RWPE2 (cell line): ENCODE data around the gene NRSN2.

Source experiments
- ATAC-seq: fragments of 200-7000 bp; cut with Tn5 transposase; 3 replicates; pipeline ENCODE4 v1.9.1; 2021; ENCODE audit warnings: low read depth
- DNase-seq: peaks from one replicate; pipeline ENCODE4 v3.0.0-alpha.2; 2020; ENCODE audit warnings: low spot score
- H3K27ac ChIP-seq: fragments of 450-650 bp; 2 replicates; pipeline ENCODE4 v1.5.1; 2017; ENCODE audit warnings: mild to moderate bottlenecking; ENCODE audit not compliant: poor library complexity, severe bottlenecking
- H3K27me3 ChIP-seq: fragments of 250-450 bp; sonication (Bioruptor Pico); 2 replicates; pipeline ENCODE4 v1.5.1; 2021; ENCODE audit warnings: mild to moderate bottlenecking, moderate library complexity; ENCODE audit not compliant: insufficient read depth, poor library complexity, severe bottlenecking
- H3K36me3 ChIP-seq: fragments of 250-450 bp; sonication (Bioruptor Pico); 2 replicates; pipeline ENCODE4 v1.5.1; 2020; ENCODE audit warnings: low read depth, mild to moderate bottlenecking, moderate library complexity
- H3K4me1 ChIP-seq: fragments of 250-450 bp; sonication (Bioruptor Pico); 2 replicates; pipeline ENCODE4 v1.5.1; 2021; ENCODE audit warnings: mild to moderate bottlenecking, moderate library complexity; ENCODE audit not compliant: insufficient read depth, poor library complexity, severe bottlenecking
- H3K4me3 ChIP-seq: fragments of 250-450 bp; sonication (Bioruptor Pico); 2 replicates; pipeline ENCODE4 v1.5.1; 2021; ENCODE audit warnings: mild to moderate bottlenecking, moderate library complexity; ENCODE audit not compliant: severe bottlenecking
- H3K9me3 ChIP-seq: fragments of 250-450 bp; sonication (Bioruptor Pico); 2 replicates; pipeline ENCODE4 v1.5.1; 2021; ENCODE audit warnings: mild to moderate bottlenecking, moderate library complexity; ENCODE audit not compliant: severe bottlenecking
- TF ChIP-seq, protein P1 (sequence below): fragments of 450-650 bp; IDR thresholded peaks from one replicate; pipeline ENCODE4 v1.5.1; 2017; ENCODE audit warnings: mild to moderate bottlenecking, moderate library complexity; ENCODE audit not compliant: poor library complexity, severe bottlenecking

NRSN2 gene

GRCh38 chr20:366719-367485 is 20.0 kb downstream of the NRSN2 start:
- Histone ChIP-seq H3K4me3 (no peak overlapping the region), H3K4me1 (peaks cover 74% of the 10 kb centered on the region), H3K27ac (peak overlapping the region; percentile 83), H3K36me3 (no peaks in the 10 kb centered on the region), H3K9me3 (no peaks in the 10 kb centered on the region), H3K27me3 (no peaks in the 10 kb centered on the region)
- DNase-seq, result no peak
- TF ChIP-seq, protein P1, sequence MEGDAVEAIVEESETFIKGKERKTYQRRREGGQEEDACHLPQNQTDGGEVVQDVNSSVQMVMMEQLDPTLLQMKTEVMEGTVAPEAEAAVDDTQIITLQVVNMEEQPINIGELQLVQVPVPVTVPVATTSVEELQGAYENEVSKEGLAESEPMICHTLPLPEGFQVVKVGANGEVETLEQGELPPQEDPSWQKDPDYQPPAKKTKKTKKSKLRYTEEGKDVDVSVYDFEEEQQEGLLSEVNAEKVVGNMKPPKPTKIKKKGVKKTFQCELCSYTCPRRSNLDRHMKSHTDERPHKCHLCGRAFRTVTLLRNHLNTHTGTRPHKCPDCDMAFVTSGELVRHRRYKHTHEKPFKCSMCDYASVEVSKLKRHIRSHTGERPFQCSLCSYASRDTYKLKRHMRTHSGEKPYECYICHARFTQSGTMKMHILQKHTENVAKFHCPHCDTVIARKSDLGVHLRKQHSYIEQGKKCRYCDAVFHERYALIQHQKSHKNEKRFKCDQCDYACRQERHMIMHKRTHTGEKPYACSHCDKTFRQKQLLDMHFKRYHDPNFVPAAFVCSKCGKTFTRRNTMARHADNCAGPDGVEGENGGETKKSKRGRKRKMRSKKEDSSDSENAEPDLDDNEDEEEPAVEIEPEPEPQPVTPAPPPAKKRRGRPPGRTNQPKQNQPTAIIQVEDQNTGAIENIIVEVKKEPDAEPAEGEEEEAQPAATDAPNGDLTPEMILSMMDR, result no peak
- ATAC-seq, result no peak

DNA sequence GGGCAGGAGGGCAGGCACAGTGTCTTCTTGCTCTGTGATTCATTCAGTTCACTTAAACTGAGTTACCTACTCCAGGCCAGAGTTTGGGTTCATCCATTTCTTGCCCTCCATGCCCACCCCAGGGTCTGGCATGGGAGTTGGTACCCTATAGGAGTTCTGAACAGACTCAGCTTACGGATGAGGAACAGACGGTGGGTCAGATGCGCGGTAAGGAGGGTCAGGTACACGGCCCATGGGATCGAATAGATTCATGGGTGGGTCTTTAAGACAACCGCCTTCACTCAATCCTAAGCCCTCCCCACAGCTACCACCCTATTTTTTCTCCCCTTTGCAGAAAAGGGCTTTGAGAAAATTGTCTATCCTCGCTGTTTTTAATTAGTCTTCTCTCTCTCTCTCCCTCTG is 20.6 kb downstream of the NRSN2 start:
- Histone ChIP-seq H3K4me1 (peaks cover 77% of the 10 kb centered on the region), H3K27me3 (no peaks in the 10 kb centered on the region), H3K27ac (peak overlapping the region; percentile 83), H3K36me3 (no peaks in the 10 kb centered on the region), H3K9me3 (no peaks in the 10 kb centered on the region), H3K4me3 (no peak overlapping the region)
- TF ChIP-seq, protein P1, result no peak
- no peak for DNase-seq
- ATAC-seq, result no peak

- TF ChIP-seq, protein P1, result no peak
These were observed 22.0 kb downstream of the NRSN2 start for GRCh38 chr20:368915-369314.

GRCh38 chr20:370151-370600 is 23.3 kb downstream of the NRSN2 start:
- H3K36me3 ChIP-seq, result no peaks in the 10 kb centered on the region
- DNase-seq (no peak), ATAC-seq (peak; percentile 17; the same call in 2 of the 3 replicates)
- H3K4me3 ChIP-seq, result no peak overlapping the region
- H3K4me1 ChIP-seq, result peaks cover 70% of the 10 kb centered on the region
- H3K27ac ChIP-seq, result peak overlapping the region; percentile 91
- no peaks in the 10 kb centered on the region for H3K27me3 ChIP-seq
- TF ChIP-seq, protein P1, result no peak
- H3K9me3 ChIP-seq, result no peaks in the 10 kb centered on the region

More at GRCh38 chr20:368915-369314, 22.0 kb downstream of the NRSN2 start:
- Histone ChIP-seq H3K27ac (peak overlapping the region; percentile 91), H3K36me3 (no peaks in the 10 kb centered on the region), H3K9me3 (no peaks in the 10 kb centered on the region), H3K4me1 (peaks cover 80% of the 10 kb centered on the region), H3K4me3 (no peak overlapping the region), H3K27me3 (no peaks in the 10 kb centered on the region)
- ATAC-seq, result no peak
- no peak for DNase-seq
